GM23338 (cell line): ENCODE results near the gene POLQ. TPM values are rescaled to one million over a fixed set of nuclear protein-coding genes. Genes with fewer than 3 reads are reported as not detected.

ENCODE experiments used
- ATAC-seq: fragments of 200-7000 bp; cut with Tn5 transposase; 3 replicates; pipeline ENCODE4 v1.9.1; 2020
- DNase-seq: peaks from one replicate; pipeline ENCODE4 v3.0.0-alpha.2; 2015; ENCODE audit warnings: low spot score
- H2AFZ ChIP-seq: fragments of 200-600 bp; sonication (generic); 2 replicates; pipeline ENCODE4 v1.8.0; 2016; ENCODE audit warnings: antibody characterized with exemption, mild to moderate bottlenecking, moderate library complexity
- H3F3A ChIP-seq: fragments of 200-600 bp; sonication (generic); replicated peaks from 2 replicates; pipeline ENCODE4 v1.8.0; 2017; ENCODE audit warnings: antibody characterized with exemption, mixed run types, low read depth
- H3K27ac ChIP-seq: fragments of 200-600 bp; sonication (generic); 2 replicates; pipeline ENCODE4 v1.6.1; 2016; ENCODE audit warnings: low read depth
- H3K27me3 ChIP-seq: fragments of 200-600 bp; sonication (generic); 2 replicates; pipeline ENCODE4 v1.8.0; 2016; ENCODE audit warnings: mild to moderate bottlenecking, mixed run types, moderate library complexity; ENCODE audit not compliant: insufficient read depth
- H3K36me3 ChIP-seq: fragments of 200-600 bp; sonication (generic); 2 replicates; pipeline ENCODE4 v1.8.0; 2016; ENCODE audit warnings: mild to moderate bottlenecking; ENCODE audit not compliant: insufficient read depth
- H3K4me1 ChIP-seq: fragments of 200-600 bp; sonication (generic); 2 replicates; pipeline ENCODE4 v1.8.0; 2016; ENCODE audit warnings: mild to moderate bottlenecking, moderate library complexity; ENCODE audit not compliant: insufficient read depth
- H3K4me2 ChIP-seq: fragments of 200-600 bp; sonication (generic); 2 replicates; pipeline ENCODE4 v1.7.1; 2017; ENCODE audit warnings: mixed run types
- H3K4me3 ChIP-seq: fragments of 200-600 bp; sonication (generic); 2 replicates; pipeline ENCODE4 v1.6.1; 2016; ENCODE audit warnings: mixed run types
- H3K79me2 ChIP-seq: fragments of 200-600 bp; sonication (generic); replicated peaks from 2 replicates; pipeline ENCODE4 v1.8.0; 2017; ENCODE audit warnings: mild to moderate bottlenecking; ENCODE audit not compliant: insufficient read depth
- H3K9me2 ChIP-seq: fragments of 200-600 bp; sonication (generic); 2 replicates; pipeline ENCODE4 v1.8.0; 2017; ENCODE audit not compliant: insufficient read depth
- H4K20me1 ChIP-seq: fragments of 200-600 bp; sonication (generic); replicated peaks from 2 replicates; pipeline ENCODE4 v1.8.0; 2017; ENCODE audit warnings: mild to moderate bottlenecking; ENCODE audit not compliant: insufficient read depth
- H3K27ac Mint-ChIP-seq: 2 replicates; pipeline ENCODE4 v1.8.0; 2020; ENCODE audit warnings: inconsistent platforms, mild to moderate bottlenecking, moderate library complexity, mixed read lengths
- H3K27me3 Mint-ChIP-seq: 3 replicates; pipeline ENCODE4 v1.8.0; 2022; ENCODE audit warnings: low read depth, mild to moderate bottlenecking, moderate library complexity, mixed read lengths, inconsistent platforms; ENCODE audit not compliant: insufficient read depth, poor library complexity
- H3K36me3 Mint-ChIP-seq: 3 replicates; pipeline ENCODE4 v1.8.0; 2021; ENCODE audit warnings: low read depth, mild to moderate bottlenecking, inconsistent platforms, moderate library complexity, mixed read lengths
- H3K4me1 Mint-ChIP-seq: 3 replicates; pipeline ENCODE4 v1.8.0; 2020; ENCODE audit warnings: mild to moderate bottlenecking, inconsistent platforms, mixed read lengths
- H3K4me3 Mint-ChIP-seq: 3 replicates; pipeline ENCODE4 v1.8.0; 2021; ENCODE audit warnings: moderate library complexity, mild to moderate bottlenecking, inconsistent platforms, mixed read lengths
- H3K9me3 Mint-ChIP-seq: 3 replicates; pipeline ENCODE4 v1.8.0; 2020; ENCODE audit warnings: moderate library complexity, mild to moderate bottlenecking, inconsistent platforms, mixed read lengths
- CREB1 ChIP-seq: fragments of 250-450 bp; sonication (Bioruptor Pico); IDR thresholded peaks from 2 replicates; pipeline ENCODE4 v1.5.0; 2020; ENCODE audit warnings: low read depth, mild to moderate bottlenecking, moderate library complexity
- ETS1 ChIP-seq: IDR thresholded peaks from 2 replicates; pipeline ENCODE4 v1.6.1; 2016; ENCODE audit warnings: antibody characterized with exemption
- EZH2 ChIP-seq: fragments of 200-600 bp; sonication (generic); IDR thresholded peaks from one replicate; pipeline ENCODE4 v1.8.0; 2017; ENCODE audit warnings: antibody characterized with exemption, mild to moderate bottlenecking, low read depth; ENCODE audit not compliant: unreplicated experiment
- EZH2phosphoT487 ChIP-seq: fragments of 200-600 bp; sonication (generic); IDR thresholded peaks from one replicate; pipeline ENCODE4 v1.8.1; 2018; ENCODE audit warnings: antibody characterized with exemption; ENCODE audit not compliant: unreplicated experiment
- JUNB ChIP-seq: IDR thresholded peaks from one replicate; pipeline ENCODE4 v1.6.1; 2016; ENCODE audit warnings: antibody characterized with exemption; ENCODE audit not compliant: unreplicated experiment
- NANOG ChIP-seq: IDR thresholded peaks from 2 replicates; pipeline ENCODE4 v1.6.1; 2016; ENCODE audit warnings: antibody characterized with exemption, borderline replicate concordance
- POLR2AphosphoS5 ChIP-seq: IDR thresholded peaks from 2 replicates; pipeline ENCODE4 v1.6.1; 2016; ENCODE audit warnings: antibody characterized with exemption, low read depth
- REST ChIP-seq: IDR thresholded peaks from one replicate; pipeline ENCODE4 v1.6.1; 2018; ENCODE audit warnings: antibody characterized with exemption; ENCODE audit not compliant: unreplicated experiment
- STAT1 ChIP-seq: IDR thresholded peaks from one replicate; pipeline ENCODE4 v1.6.1; 2016; ENCODE audit warnings: antibody characterized with exemption; ENCODE audit not compliant: unreplicated experiment
- ZNF114 ChIP-seq: fragments of 250-450 bp; sonication (Bioruptor Pico); IDR thresholded peaks from 2 replicates; pipeline ENCODE4 v1.5.0; 2020; ENCODE audit warnings: mild to moderate bottlenecking, moderate library complexity
- ZNF331 ChIP-seq: fragments of 250-450 bp; sonication (Bioruptor Pico); IDR thresholded peaks from 2 replicates; pipeline ENCODE4 v1.5.0; 2020; ENCODE audit warnings: low read depth, mild to moderate bottlenecking, moderate library complexity
- polyA plus RNA-seq: library from polyadenylated mRNA; unstranded; fragments of >200 nt; fragmentation: Nextera tagmentation; extraction: Ambion mirVana; gene quantifications from 2 replicates; pipeline ENCODE4 v1.2.1, GENCODE V29; 2016
- total RNA-seq: library from RNA; depleted of rRNA; stranded (reverse); fragments of >200 nt; shearing (Covaris generic); gene quantifications from 2 replicates; pipeline ENCODE4 v1.2.3, GENCODE V29; 2014
- TF ChIP-seq, protein P1 (sequence below): fragments of 250-450 bp; sonication (Bioruptor Pico); IDR thresholded peaks from 2 replicates; pipeline ENCODE4 v1.5.0; 2020; ENCODE audit warnings: mild to moderate bottlenecking, moderate library complexity
- TF ChIP-seq, protein P2 (sequence below), 2 experiments: fragments of 200-600 bp in 1 of 2; sonication (generic) in 1 of 2; conservative IDR thresholded peaks; 2 replicates each; pipeline versions ENCODE4 v1.5.1 to v1.6.1; 2016 to 2017; ENCODE audit warnings: antibody characterized with exemption in 2 of 2, low read depth in 2 of 2, mild to moderate bottlenecking in 2 of 2, moderate library complexity in 1 of 2

POLQ gene
- total and polyA plus RNA-seq, 2 experiments from 2014 or later: 6.9 to 20.6 TPM

- Histone ChIP-seq H3K9me2 (no peaks in the 10 kb centered on the region), H3K27ac (no peak overlapping the region), H3K27me3 (no peaks in the 10 kb centered on the region), H2AFZ (no peak overlapping the region), H3K79me2 (no peaks in the 10 kb centered on the region), H3K4me3 (no peak overlapping the region), H3K4me1 (no peaks in the 10 kb centered on the region), H3K36me3 (peaks cover 21% of the 10 kb centered on the region; the same call in 1 of the 2 replicates), H4K20me1 (peaks cover 8% of the 10 kb centered on the region), H3K4me2 (no peak overlapping the region), H3F3A (no peaks in the 10 kb centered on the region)
- DNase-seq (no peak), ATAC-seq (no peak)
- H3K36me3 Mint-ChIP-seq: peaks cover 56% of the 10 kb centered on the region; the same call in 2 of the 3 replicates
- no peaks in the 10 kb centered on the region for H3K4me1 Mint-ChIP-seq
- no peaks in the 10 kb centered on the region for H3K9me3 Mint-ChIP-seq
- TF ChIP-seq NANOG (no peak), EZH2 (no peak), POLR2AphosphoS5 (no peak), JUNB (no peak), CREB1 (CRISPR knock-in tag) (no peak), ZNF114 (CRISPR knock-in tag) (no peak), ZNF331 (CRISPR knock-in tag) (no peak), ETS1 (no peak), EZH2phosphoT487 (no peak), STAT1 (no peak), REST (no peak)
- TF ChIP-seq, protein P1, sequence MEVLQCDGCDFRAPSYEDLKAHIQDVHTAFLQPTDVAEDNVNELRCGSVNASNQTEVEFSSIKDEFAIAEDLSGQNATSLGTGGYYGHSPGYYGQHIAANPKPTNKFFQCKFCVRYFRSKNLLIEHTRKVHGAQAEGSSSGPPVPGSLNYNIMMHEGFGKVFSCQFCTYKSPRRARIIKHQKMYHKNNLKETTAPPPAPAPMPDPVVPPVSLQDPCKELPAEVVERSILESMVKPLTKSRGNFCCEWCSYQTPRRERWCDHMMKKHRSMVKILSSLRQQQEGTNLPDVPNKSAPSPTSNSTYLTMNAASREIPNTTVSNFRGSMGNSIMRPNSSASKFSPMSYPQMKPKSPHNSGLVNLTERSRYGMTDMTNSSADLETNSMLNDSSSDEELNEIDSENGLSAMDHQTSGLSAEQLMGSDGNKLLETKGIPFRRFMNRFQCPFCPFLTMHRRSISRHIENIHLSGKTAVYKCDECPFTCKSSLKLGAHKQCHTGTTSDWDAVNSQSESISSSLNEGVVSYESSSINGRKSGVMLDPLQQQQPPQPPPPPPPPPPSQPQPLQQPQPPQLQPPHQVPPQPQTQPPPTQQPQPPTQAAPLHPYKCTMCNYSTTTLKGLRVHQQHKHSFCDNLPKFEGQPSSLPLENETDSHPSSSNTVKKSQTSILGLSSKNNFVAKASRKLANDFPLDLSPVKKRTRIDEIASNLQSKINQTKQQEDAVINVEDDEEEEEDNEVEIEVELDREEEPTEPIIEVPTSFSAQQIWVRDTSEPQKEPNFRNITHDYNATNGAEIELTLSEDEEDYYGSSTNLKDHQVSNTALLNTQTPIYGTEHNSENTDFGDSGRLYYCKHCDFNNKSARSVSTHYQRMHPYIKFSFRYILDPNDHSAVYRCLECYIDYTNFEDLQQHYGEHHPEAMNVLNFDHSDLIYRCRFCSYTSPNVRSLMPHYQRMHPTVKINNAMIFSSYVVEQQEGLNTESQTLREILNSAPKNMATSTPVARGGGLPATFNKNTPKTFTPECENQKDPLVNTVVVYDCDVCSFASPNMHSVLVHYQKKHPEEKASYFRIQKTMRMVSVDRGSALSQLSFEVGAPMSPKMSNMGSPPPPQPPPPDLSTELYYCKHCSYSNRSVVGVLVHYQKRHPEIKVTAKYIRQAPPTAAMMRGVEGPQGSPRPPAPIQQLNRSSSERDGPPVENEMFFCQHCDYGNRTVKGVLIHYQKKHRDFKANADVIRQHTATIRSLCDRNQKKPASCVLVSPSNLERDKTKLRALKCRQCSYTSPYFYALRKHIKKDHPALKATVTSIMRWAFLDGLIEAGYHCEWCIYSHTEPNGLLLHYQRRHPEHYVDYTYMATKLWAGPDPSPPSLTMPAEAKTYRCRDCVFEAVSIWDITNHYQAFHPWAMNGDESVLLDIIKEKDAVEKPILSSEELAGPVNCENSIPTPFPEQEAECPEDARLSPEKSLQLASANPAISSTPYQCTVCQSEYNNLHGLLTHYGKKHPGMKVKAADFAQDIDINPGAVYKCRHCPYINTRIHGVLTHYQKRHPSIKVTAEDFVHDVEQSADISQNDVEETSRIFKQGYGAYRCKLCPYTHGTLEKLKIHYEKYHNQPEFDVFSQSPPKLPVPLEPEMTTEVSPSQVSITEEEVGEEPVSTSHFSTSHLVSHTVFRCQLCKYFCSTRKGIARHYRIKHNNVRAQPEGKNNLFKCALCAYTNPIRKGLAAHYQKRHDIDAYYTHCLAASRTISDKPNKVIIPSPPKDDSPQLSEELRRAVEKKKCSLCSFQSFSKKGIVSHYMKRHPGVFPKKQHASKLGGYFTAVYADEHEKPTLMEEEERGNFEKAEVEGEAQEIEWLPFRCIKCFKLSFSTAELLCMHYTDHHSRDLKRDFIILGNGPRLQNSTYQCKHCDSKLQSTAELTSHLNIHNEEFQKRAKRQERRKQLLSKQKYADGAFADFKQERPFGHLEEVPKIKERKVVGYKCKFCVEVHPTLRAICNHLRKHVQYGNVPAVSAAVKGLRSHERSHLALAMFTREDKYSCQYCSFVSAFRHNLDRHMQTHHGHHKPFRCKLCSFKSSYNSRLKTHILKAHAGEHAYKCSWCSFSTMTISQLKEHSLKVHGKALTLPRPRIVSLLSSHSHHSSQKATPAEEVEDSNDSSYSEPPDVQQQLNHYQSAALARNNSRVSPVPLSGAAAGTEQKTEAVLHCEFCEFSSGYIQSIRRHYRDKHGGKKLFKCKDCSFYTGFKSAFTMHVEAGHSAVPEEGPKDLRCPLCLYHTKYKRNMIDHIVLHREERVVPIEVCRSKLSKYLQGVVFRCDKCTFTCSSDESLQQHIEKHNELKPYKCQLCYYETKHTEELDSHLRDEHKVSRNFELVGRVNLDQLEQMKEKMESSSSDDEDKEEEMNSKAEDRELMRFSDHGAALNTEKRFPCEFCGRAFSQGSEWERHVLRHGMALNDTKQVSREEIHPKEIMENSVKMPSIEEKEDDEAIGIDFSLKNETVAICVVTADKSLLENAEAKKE: no peak
- TF ChIP-seq, protein P2, sequence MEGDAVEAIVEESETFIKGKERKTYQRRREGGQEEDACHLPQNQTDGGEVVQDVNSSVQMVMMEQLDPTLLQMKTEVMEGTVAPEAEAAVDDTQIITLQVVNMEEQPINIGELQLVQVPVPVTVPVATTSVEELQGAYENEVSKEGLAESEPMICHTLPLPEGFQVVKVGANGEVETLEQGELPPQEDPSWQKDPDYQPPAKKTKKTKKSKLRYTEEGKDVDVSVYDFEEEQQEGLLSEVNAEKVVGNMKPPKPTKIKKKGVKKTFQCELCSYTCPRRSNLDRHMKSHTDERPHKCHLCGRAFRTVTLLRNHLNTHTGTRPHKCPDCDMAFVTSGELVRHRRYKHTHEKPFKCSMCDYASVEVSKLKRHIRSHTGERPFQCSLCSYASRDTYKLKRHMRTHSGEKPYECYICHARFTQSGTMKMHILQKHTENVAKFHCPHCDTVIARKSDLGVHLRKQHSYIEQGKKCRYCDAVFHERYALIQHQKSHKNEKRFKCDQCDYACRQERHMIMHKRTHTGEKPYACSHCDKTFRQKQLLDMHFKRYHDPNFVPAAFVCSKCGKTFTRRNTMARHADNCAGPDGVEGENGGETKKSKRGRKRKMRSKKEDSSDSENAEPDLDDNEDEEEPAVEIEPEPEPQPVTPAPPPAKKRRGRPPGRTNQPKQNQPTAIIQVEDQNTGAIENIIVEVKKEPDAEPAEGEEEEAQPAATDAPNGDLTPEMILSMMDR (conservative IDR thresholded peaks at IDR 0.05; ENCODE audit: low read depth in 2 of 2): no peak
- no peak overlapping the region for H3K4me3 Mint-ChIP-seq
- no peaks in the 10 kb centered on the region for H3K27me3 Mint-ChIP-seq
- no peak overlapping the region for H3K27ac Mint-ChIP-seq
These were observed 40.5 kb downstream of the POLQ start for GRCh38 chr3:121505256-121505655.
